ENCODE measurements around the gene TUBB2A.
"Not testable (repeated sequence)": the region's sequence is repeated elsewhere in the genome, so short reads cannot be mapped to it uniquely, and the experiment has no call there.

- TF ChIP-seq CTCF, POLR2A (IDR thresholded peaks at IDR 0.05): not testable (repeated sequence)
These were observed 21.3 kb upstream of the TUBB2A start for GRCh38 chr6:3178666-3179065.

Data from thyroid gland (tissue), 4 donors.